Measurements from ENCODE around the gene ZNF296. TPM values are rescaled to one million over a fixed set of nuclear protein-coding genes. Genes with fewer than 3 reads are reported as not detected.

Gene ZNF296
- total and polyA plus RNA-seq, 2 experiments from 2014 or later = 1.2 TPM; not detected in 1

DNA sequence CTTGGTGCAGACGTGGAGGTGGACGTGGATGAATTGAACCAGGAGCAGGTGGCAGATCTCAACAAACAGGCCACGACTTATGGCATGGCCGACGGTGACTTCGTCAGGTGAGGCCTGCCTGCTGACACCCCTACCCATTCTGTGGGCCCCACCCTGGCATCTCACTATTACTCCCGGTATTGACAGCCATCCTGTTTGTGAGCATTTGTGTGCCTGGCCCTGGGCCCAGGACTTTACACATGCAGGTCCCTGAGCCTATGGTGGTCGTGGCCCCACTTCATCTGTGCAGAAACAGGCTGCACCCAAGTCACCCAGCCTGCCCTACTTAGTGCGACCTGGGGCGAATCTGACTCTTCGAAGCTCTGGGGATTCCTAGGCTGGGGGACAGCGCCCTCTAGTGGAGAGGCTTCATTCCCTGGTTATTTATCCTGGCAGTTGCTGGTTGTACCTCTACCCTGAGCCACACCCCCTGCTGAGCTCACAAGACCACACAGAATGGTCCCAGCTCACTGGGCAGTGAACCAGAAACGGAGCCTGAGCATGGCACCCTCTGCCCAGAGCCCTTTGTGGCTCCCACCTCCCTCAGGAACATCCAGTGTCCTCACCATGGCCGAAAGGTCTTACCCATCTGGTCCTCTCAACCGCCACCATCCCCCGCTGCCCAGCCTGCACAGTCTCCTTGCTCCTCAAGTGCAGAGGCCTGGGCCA is 16.9 kb downstream of the ZNF296 start:
- DNase-seq (ENCODE audit: low spot score) = peak; percentile 89
- no peak overlapping the region for H2AFZ ChIP-seq
- no peaks in the 10 kb centered on the region for H3K27me3 ChIP-seq
- no peak for TF ChIP-seq EZH2phosphoT487 (IDR thresholded peaks at IDR 0.05; ENCODE audit: low read depth, severe bottlenecking, unreplicated experiment)
- TF ChIP-seq EZH2 (IDR thresholded peaks at IDR 0.05; ENCODE audit: borderline replicate concordance) = no peak
- peak; percentile 71 for TF ChIP-seq CTCF (IDR thresholded peaks at IDR 0.05; ENCODE audit: poor library complexity)
- H3K27ac ChIP-seq = no peak overlapping the region
- H3K36me3 ChIP-seq (replicated peaks; ENCODE audit: insufficient read depth, low read depth) = no peaks in the 10 kb centered on the region
- 72% methylated on average over 16 of the region's 16 CpGs for WGBS (ENCODE audit: low lambda C conversion rate, missing lambda C conversion rate)
- no peaks in the 10 kb centered on the region for H4K20me1 ChIP-seq (ENCODE audit: insufficient read depth, poor library complexity, severe bottlenecking)
- H3K4me2 ChIP-seq = no peak overlapping the region
- H3K9me2 ChIP-seq (replicated peaks; ENCODE audit: insufficient read depth) = no peaks in the 10 kb centered on the region
- H3K4me1 ChIP-seq (ENCODE audit: insufficient read depth) = no peaks in the 10 kb centered on the region
- no peak overlapping the region for H3K4me3 ChIP-seq
- H3K9me3 ChIP-seq (ENCODE audit: low read depth) = no peaks in the 10 kb centered on the region
- H3K79me2 ChIP-seq = peaks cover 2% of the 10 kb centered on the region

DNA sequence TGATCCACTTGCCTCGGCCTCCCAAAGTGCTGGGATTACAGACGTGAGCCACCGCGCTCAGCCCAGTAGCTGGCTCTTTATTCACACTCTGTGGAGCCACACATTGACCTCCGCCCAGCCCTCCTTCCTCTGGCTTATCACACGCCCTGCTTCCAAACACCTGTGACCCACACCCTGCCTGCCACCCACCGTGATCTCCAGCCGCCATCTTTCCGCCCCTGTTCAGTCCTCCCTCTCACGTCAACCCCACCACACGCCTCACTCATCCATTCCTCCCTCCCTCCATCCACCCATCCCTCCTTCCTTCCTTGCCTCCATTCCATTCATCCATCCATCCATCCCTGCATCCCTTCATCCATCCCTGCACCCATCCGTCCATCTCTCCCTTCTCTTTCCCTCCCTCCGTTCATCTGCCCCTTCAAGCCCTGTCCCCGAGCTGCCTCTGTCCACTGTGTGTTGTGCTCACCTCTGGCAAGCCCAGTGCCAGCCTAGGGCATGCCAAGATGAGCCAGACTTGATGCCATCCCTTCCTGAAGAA is 17.6 kb downstream of the ZNF296 start:
- 93% methylated on average over 13 of the region's 14 CpGs for WGBS (ENCODE audit: low lambda C conversion rate, missing lambda C conversion rate)
- Histone ChIP-seq H4K20me1 (ENCODE audit: insufficient read depth, poor library complexity, severe bottlenecking) (no peaks in the 10 kb centered on the region), H3K4me2 (no peak overlapping the region), H3K27ac (no peak overlapping the region), H3K79me2 (peaks cover 8% of the 10 kb centered on the region), H3K9me2 (replicated peaks; ENCODE audit: insufficient read depth) (no peaks in the 10 kb centered on the region), H3K4me3 (no peak overlapping the region), H3K27me3 (no peaks in the 10 kb centered on the region), H2AFZ (no peak overlapping the region), H3K36me3 (replicated peaks; ENCODE audit: insufficient read depth, low read depth) (no peaks in the 10 kb centered on the region), H3K9me3 (ENCODE audit: low read depth) (no peaks in the 10 kb centered on the region), H3K4me1 (ENCODE audit: insufficient read depth) (no peaks in the 10 kb centered on the region)
- no peak for DNase-seq (ENCODE audit: low spot score)
- TF ChIP-seq EZH2 (IDR thresholded peaks at IDR 0.05; ENCODE audit: borderline replicate concordance) (no peak), EZH2phosphoT487 (IDR thresholded peaks at IDR 0.05; ENCODE audit: low read depth, severe bottlenecking, unreplicated experiment) (no peak), CTCF (IDR thresholded peaks at IDR 0.05; ENCODE audit: poor library complexity) (no peak)

- Histone ChIP-seq H3K4me3 (no peak overlapping the region), H3K27me3 (no peaks in the 10 kb centered on the region), H3K27ac (no peak overlapping the region), H3K79me2 (peaks cover 16% of the 10 kb centered on the region), H3K9me2 (replicated peaks; ENCODE audit: insufficient read depth) (no peaks in the 10 kb centered on the region), H2AFZ (no peak overlapping the region), H3K9me3 (ENCODE audit: low read depth) (no peaks in the 10 kb centered on the region), H4K20me1 (ENCODE audit: insufficient read depth, poor library complexity, severe bottlenecking) (no peaks in the 10 kb centered on the region), H3K4me1 (ENCODE audit: insufficient read depth) (no peaks in the 10 kb centered on the region), H3K36me3 (replicated peaks; ENCODE audit: insufficient read depth, low read depth) (no peaks in the 10 kb centered on the region), H3K4me2 (no peak overlapping the region)
- TF ChIP-seq CTCF (IDR thresholded peaks at IDR 0.05; ENCODE audit: poor library complexity) = no peak
- TF ChIP-seq EZH2phosphoT487 (IDR thresholded peaks at IDR 0.05; ENCODE audit: low read depth, severe bottlenecking, unreplicated experiment) = no peak
- 92% methylated on average over 7 of the region's 9 CpGs for WGBS (ENCODE audit: low lambda C conversion rate, missing lambda C conversion rate)
- no peak for DNase-seq (ENCODE audit: low spot score)
Measured at GRCh38 chr19:45057444-45057843, 18.8 kb downstream of the ZNF296 start.
